Motor neuron (in vitro differentiated cells): ENCODE results near the gene RFK. TPM values are rescaled to one million over a fixed set of nuclear protein-coding genes. Genes with fewer than 3 reads are reported as not detected.
"Not testable (repeated sequence)": the region's sequence is repeated elsewhere in the genome, so short reads cannot be mapped to it uniquely, and the experiment has no call there.

Experiments
- ATAC-seq, 8 experiments: fragments of 200-7000 bp; cut with Tn5 transposase; replicated peaks in 6 of 8; 2 replicates each; pipeline ENCODE4 v1.8.0; 2021; ENCODE audit warnings: mild to moderate bottlenecking in 8 of 8, moderate library complexity in 8 of 8
- H3K27ac ChIP-seq, 2 donors: fragments of 250-450 bp; sonication (Bioruptor Pico); 2 replicates each; pipeline ENCODE4 v1.9.0; 2021; ENCODE audit warnings: antibody characterized with exemption in 2 of 2, mild to moderate bottlenecking in 2 of 2, moderate library complexity in 1 of 2
- H3K4me1 ChIP-seq, 2 donors: fragments of 250-450 bp; sonication (Bioruptor Pico); replicated peaks in 1 of 2; 2 replicates each; pipeline ENCODE4 v1.6.1; 2021; ENCODE audit warnings: antibody characterized with exemption in 2 of 2, mild to moderate bottlenecking in 2 of 2, moderate library complexity in 1 of 2
- H3K4me3 ChIP-seq, 5 donors: fragments of 250-450 bp; sonication (Bioruptor Pico); 2 replicates each; pipeline ENCODE4 v1.9.0; 2021; ENCODE audit warnings: antibody characterized with exemption in 5 of 5, mild to moderate bottlenecking in 5 of 5, moderate library complexity in 4 of 5
- WGBS, 10 experiments: fragments of 450-650 bp; shearing (Covaris generic); methylation state at CpG; one replicate each; pipeline ENCODE4 v1.0.0; 2022; 5-methylcytosine and 5-hydroxymethylcytosine counted together
- in situ Hi-C, 9 experiments: fragments of 400-800 bp; cut with MboI; loops; one replicate each; pipeline ENCODE4 v1.15.0; 2021; ENCODE audit warnings: low sequenced_read_pairs in 9 of 9, low pct_unique_long_range_greater_than_20kb in 2 of 9; ENCODE audit not compliant: unreplicated experiment in 9 of 9
- total RNA-seq, 8 experiments: library from RNA; unstranded; fragments of 300-600 nt; gene quantifications; 2 replicates each; pipeline versions ENCODE4 v1.2.3 to v1.2.4, GENCODE V29; 2022

Gene RFK
- total RNA-seq, 8 experiments from 2014 or later: 12.0 to 48.9 (median 22.2) TPM

DNA sequence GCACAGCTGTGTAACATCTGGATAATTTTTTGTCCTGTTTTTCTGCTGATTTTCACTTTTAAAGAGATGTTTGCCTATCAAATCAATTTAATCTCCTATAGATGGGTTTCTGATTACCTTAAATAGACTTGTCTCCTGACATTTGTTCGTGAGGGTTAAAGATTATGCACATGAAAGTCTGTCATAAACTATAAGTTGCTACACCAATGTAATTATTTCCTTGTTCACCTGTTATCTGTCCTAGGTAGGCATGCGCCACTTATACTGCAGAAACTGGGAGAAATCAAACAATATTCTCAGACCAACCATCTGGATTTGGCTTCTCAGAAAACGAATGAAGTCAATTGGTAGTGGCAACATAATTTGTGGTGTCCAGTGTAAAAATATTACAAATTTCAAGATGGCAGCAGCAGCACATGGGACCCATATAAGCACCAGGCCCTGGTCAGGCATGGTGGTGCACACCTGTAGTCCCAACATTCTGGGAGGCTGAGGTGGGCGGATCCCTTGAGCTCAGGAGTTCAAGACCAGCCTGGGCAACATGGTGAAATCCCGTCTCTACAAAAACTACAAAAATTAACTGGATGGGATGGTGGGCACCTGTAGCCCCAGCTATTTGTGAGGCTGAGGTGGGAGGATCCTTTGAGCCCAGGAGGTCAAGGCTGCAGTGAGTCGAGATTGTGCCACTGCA is 20.3 kb downstream of the RFK start:
- no peak overlapping the region for H3K27ac ChIP-seq
- ATAC-seq: no peak
- in situ Hi-C loops: no loop called here

DNA sequence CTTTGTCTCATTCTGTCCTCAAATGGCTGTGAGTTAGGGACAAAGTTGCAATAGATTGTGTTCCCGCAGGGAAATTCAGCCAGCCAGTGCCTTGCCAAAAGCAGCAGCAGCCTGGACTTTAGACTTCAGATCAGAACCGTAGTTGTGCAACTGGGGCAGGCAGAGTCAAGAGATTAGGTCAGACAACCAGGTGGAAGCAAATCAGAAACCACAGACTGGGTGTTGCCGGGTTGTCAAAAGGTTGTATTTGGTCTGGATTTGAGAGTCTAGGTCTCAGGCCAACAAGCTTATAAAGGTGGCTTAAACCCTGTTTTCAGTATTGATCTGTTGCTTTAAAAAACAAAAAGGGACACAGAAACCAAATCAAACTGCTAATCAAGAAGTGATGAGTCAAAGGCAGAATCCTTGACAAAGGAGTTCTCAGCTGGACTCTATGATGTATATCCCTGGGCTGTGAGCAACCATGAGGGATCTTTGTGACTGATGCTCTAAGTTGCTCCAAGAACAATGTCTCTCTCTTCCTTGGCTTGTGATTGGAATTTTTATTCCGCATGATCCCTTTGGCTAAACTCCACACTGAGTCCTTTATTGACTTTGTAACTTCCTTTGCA is 20.9 kb downstream of the RFK start:
- in situ Hi-C loops: no loop called here
- ATAC-seq: peak in 2 of 8 experiments; percentile 20 to 47
- Histone ChIP-seq H3K4me1 (peaks cover 0 to 10% of the 10 kb centered on the region in 2 donors), H3K27ac (no peak overlapping the region), H3K4me3 (no peak overlapping the region)
- WGBS, 10 experiments: 10 to 100% (median 63%) methylated on average over 1 to 4 of the region's 4 CpGs; no CpG with 5 or more reads in 2 of the 10 experiments

More for the DNA sequence above, 20.3 kb downstream of the RFK start:
- 38 to 100% (median 84%) methylated on average over 1 to 5 of the region's 6 CpGs for WGBS, 10 experiments
- H3K4me3 ChIP-seq: no peak overlapping the region
- peaks cover 0 to 10% of the 10 kb centered on the region in 2 donors for H3K4me1 ChIP-seq

DNA sequence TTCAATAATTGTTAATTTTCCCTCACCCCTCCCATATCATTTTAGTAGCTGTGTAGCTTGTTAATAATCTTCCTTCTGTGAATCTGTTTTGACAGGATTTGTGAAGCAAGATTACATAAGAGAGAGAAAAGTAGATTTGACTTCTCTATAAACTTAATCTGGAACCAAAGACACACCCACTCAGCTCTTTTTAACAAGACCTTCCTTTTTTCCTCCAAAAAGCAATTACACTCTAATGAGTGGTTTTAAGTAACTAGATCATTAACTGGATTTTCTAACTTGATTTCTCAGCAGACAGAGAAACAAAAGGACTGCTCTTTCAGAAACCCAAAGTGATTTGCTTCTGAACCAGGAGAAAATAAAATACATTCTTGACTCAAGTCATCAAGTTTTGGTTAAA is 21.9 kb downstream of the RFK start:
- H3K4me1 ChIP-seq: peaks cover 0 to 10% of the 10 kb centered on the region in 2 donors
- H3K4me3 ChIP-seq: no peak overlapping the region
- in situ Hi-C loops: no loop called here
- ATAC-seq: no peak
- H3K27ac ChIP-seq: no peak overlapping the region

DNA sequence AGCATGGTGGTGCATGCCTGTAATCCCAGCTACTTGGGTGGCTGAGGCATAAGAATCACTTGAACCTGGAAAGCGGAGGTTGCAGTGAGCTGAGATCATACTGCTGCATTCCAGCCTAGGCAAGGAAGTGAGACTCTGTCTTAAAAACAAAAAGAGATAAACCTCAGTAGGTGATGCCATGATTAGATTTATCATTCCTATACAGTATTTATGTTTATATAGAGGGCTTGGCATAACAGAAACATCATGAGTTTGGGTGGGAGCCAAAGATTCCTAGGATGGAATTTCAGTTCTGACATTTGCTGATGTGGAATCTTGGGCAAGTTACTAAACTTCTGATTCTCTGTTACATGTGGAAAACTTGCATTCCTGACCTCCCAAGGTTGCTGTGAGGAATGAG is 22.3 kb downstream of the RFK start:
- Histone ChIP-seq H3K4me1 (peaks cover 0 to 10% of the 10 kb centered on the region in 2 donors), H3K27ac (no peak overlapping the region), H3K4me3 (no peak overlapping the region)
- ATAC-seq: peak in 1 of 8 experiments; percentile 41
- WGBS, 10 experiments: 100% methylated on average over 1 of the region's 1 CpG; no CpG with 5 or more reads in 7 of the 10 experiments
- in situ Hi-C loops: no loop called here

DNA sequence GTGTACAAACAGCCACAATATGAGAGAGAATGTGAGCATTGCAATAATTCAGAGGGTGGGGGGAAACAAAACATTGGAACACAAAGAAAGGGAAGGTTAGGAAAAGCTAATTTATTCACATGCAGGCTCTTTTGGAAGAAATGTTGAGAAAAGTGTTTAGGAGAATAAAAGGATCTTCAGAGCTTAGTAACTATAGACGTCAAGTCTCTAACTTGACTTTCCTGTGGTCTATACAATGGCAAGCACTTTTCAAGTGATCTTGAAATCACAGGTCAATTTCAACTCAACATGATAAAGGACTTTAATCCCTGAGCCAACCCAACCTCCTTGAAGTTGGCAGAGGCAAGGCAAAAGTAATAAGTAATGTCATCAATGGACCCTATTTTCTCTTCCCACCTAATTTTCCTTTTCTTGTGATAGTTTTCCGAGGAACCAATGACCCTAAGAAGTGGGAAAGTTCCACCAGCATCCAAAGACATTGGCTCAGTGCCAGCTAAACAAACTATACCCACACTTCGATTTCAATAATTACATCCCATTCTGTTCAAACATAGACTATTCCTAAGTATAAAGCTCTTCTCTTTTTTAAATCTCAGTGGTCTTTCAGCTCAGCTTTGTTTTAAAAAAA is 23.7 kb downstream of the RFK start:
- H3K27ac ChIP-seq: no peak overlapping the region
- WGBS, 10 experiments: 58 to 94% (median 71%) methylated on average over 1 to 3 of the region's 3 CpGs; no CpG with 5 or more reads in 1 of the 10 experiments
- in situ Hi-C loops: no loop called here
- peaks cover 0 to 9% of the 10 kb centered on the region in 2 donors for H3K4me1 ChIP-seq
- ATAC-seq: no peak
- no peak overlapping the region for H3K4me3 ChIP-seq

DNA sequence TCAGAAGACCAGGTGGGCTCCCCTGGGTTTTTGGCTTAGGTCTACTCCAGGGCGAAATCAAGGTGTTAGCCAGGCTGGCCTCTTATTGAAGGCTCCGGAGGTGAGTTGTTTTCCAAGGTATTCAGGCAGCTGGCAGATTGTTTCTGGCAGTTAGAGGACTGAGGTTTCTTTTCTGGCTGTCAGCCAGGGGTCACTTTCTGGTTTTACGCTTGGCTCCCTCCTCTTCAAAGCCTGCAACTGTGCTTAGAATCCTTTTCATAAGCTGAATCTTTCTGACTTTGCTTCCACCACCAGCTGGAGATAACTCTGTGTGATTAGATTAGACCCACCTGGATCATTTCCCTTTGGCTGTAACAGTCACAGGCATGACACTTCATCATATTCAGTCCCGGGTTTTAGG is 24.6 kb downstream of the RFK start:
- no peak for ATAC-seq
- WGBS, 10 experiments: 20 to 84% (median 67%) methylated on average over 1 to 2 of the region's 4 CpGs; no CpG with 5 or more reads in 3 of the 10 experiments
- Histone ChIP-seq H3K4me3 (no peak overlapping the region), H3K4me1 (no peaks in the 10 kb centered on the region), H3K27ac (no peak overlapping the region)
- in situ Hi-C loops: no loop called here

DNA sequence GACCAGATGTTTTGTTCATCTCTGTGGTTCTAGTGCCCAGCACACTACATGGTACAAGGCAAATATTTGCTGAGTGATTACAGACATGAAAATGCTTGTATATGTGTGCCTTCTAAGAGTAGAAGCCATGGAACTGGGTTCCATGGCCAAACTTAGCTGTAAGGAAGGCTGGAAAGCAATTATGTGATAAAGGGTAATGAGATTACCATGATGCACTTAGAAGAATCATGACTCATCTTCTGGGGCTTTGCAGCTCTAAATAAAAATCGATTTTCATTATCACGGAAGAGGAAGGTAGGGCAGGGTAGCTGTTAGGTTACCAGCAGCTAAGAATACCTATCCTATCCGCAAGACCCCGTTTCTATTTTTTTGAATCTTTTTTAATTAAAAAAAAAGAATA is 28.0 kb downstream of the RFK start:
- Histone ChIP-seq H3K4me3 (no peak overlapping the region), H3K27ac (no peak overlapping the region), H3K4me1 (no peaks in the 10 kb centered on the region)
- peak in 2 of 8 experiments; percentile 13 to 63 for ATAC-seq
- WGBS, 10 experiments: 67 to 90% (median 86%) methylated on average over 2 to 4 of the region's 4 CpGs
- in situ Hi-C loops: no loop called here

DNA sequence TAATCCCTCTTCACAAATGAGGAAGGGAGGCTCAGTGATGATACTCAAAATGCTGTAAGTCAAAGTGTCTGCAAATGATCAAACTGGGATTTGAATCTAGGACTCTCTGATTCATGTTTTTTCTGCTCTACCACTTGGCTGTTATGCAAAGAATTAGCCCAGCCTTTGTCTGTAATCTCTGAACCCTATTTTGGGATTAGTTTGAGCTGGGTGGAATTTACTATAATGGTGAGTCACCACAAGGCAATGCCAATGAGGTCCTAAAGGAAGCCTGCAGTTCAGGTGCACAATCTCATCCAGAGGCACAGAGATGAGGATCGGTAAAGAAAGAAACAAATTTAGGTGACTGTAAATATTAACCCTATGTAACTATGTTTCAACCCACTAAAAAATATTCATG is 29.2 kb downstream of the RFK start:
- ATAC-seq: peak in 3 of 8 experiments; percentile 50 to 97 (median 97)
- in situ Hi-C loops: no loop called here
- H3K4me1 ChIP-seq: no peaks in the 10 kb centered on the region
- H3K27ac ChIP-seq: no peak overlapping the region
- no peak overlapping the region for H3K4me3 ChIP-seq
- 17 to 100% (median 85%) methylated on average over 1 of the region's 1 CpG; no CpG with 5 or more reads in 6 of the 10 experiments for WGBS, 10 experiments

DNA sequence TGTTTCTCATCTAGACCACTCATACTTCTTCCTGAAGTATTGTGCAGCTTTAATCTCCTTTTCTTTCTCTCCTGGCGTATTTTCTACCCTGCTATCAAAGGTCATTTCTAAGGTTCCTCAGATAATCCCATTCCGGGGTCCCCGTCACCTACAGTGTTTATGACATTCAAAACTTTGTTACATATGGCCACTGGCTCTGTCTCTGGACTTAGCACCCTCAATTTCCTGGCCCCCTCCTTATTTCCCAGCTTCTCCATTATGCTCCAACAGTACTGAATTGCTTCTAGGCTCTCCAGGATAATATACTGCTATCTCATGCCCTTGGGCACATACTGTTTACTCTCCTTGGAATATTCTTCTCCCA is 31.2 kb downstream of the RFK start:
- 56 to 100% (median 87%) methylated on average over 1 to 3 of the region's 3 CpGs; no CpG with 5 or more reads in 1 of the 10 experiments for WGBS, 10 experiments
- Histone ChIP-seq H3K27ac (no peak overlapping the region), H3K4me1 (no peaks in the 10 kb centered on the region), H3K4me3 (no peak overlapping the region)
- no peak for ATAC-seq
- in situ Hi-C loops: no loop called here

DNA sequence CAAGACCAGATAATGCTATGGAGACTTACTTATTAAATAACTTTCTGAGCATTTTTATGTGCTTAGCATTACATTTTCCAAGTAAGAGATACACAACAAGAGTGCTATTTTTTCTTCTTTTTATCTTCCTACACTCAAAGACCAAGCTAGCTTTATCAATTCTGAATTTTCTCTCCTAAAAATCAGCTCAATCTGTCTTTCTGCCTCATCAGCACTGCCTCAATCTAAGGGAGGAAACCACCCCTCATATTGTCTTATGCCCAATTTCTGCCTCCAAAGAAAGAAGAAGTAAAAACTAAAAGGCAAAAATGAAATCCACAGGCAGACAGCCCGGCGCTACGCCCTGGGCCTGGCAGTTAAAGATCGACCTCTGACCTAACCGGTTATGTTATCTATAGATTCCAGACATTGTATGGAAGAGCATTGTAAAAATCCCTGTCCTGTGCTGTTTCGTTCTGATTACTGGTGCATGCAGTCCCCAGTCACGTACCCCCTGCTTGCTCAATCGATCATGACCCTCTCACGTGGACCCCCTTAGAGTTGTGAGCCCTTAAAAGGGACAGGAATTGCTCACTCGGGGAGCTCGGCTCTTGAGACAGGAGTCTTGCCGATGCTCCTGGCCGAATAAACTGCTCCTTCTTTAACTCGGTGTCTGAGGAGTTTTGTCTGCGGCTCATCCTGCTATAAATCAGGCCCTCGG is 31.7 kb downstream of the RFK start:
- in situ Hi-C loops, H3K4me3 ChIP-seq, ATAC-seq, H3K27ac ChIP-seq, H3K4me1 ChIP-seq: not testable (repeated sequence)
- WGBS, 10 experiments: 63 to 95% (median 87%) methylated on average over 1 to 9 of the region's 16 CpGs; no CpG with 5 or more reads in 3 of the 10 experiments

DNA sequence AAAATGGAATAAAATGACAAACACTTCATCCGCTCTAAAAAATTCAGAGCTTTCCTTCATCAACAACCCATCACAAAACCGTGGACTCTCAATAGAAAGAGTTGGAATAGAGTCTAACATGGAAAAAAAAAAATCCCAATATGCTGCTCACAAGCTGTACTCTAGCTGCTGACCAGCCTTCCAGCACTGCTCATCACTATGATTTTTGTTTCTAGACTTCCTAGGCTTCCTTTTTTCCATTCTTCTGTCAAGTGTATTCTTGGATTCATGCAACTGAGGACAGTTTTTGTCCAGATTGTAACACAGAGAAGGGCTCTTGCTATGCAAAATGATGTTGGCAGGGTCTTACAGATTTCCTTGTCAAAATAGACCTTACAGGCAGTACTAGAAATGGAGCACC is 34.5 kb downstream of the RFK start:
- in situ Hi-C loops: no loop called here
- peaks cover 0 to 7% of the 10 kb centered on the region in 2 donors for H3K4me1 ChIP-seq
- H3K27ac ChIP-seq: no peak overlapping the region
- no peak for ATAC-seq
- WGBS, 10 experiments: 40 to 100% (median 78%) methylated on average over 1 to 2 of the region's 2 CpGs
- H3K4me3 ChIP-seq: no peak overlapping the region

DNA sequence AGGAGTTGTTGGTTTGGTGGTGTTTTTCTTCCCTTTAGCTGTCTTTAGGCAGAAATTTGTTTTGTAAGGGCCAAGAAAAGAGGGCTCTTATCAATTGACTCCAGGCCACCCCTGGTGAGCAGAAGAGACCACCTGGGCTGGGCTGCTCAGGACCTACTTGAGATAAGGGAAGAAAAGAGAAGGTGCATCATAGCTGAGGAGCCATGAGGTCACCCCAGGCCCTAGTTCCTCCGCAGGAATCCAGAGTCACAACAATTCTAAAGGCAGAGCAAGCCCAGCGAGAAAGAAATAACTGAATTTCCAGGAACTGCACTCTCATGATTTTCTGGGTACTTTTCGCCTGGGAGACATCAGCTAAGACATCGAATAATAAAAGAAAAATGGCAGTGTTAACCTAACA is 34.9 kb downstream of the RFK start:
- no peak overlapping the region for H3K4me3 ChIP-seq
- H3K27ac ChIP-seq: no peak overlapping the region
- in situ Hi-C loops: no loop called here
- 31 to 100% (median 84%) methylated on average over 1 to 4 of the region's 4 CpGs for WGBS, 10 experiments
- ATAC-seq: no peak
- H3K4me1 ChIP-seq: peaks cover 0 to 7% of the 10 kb centered on the region in 2 donors

DNA sequence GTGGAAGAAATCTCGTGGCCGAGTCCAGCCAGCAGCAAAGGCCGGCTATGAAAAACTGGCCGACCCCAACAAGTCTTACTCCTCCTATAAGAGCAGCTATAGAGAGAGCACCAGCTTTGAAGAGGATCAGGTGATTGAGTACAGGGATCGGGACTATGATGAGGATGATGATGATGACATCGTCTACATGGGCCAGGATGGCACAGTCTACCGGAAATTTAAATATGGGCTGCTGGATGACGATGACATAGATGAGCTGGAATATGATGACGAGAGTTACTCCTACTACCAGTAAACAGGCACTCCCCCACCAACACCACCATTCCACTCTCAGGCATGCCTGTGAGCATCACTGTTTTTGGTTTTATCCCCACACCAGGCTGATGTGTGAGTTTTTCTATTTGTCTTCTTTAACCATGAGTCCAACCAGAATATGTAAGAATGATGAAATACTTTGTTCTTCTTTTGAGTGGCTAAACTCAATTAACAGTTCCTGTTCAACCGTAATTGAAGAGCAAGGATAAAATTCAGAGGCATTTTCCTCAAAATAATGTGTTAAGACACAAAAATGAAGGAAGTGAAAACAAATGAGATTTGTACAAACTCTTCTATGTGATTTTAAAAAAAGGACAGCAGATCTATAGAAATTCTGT is 35.5 kb downstream of the RFK start:
- ATAC-seq: no peak
- Histone ChIP-seq H3K4me3 (no peak overlapping the region), H3K4me1 (peaks cover 0 to 7% of the 10 kb centered on the region in 2 donors), H3K27ac (no peak overlapping the region)
- 48 to 100% (median 87%) methylated on average over 1 to 8 of the region's 10 CpGs for WGBS, 10 experiments
- in situ Hi-C loops: no loop called here
